ENCODE results near the gene BTBD2. TPM values are rescaled to one million over a fixed set of nuclear protein-coding genes. Genes with fewer than 3 reads are reported as not detected.

The BTBD2 gene
- polyA plus RNA-seq (2012; ENCODE audit: missing spikeins): 29.0 TPM

DNA sequence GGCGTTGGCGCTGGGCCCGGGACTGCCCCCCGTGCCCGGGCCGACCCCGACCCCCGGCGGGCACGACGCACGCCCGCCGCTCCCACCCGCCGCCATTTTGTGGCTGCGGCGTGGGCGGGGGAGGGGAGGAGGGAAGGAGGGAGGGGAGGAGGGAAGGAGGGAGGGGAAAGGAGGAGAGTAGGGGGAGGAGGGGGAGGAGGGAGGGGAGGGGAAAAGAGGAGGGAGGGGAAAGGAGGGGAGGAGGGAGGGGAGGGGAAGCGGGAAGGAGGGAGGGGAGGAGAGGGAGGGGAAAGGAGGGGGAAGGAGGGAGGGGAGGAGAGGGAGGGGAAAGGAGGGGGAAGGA lies at the start of gene BTBD2:
Gene BTBD2 (minus strand): TSS at position 107 of the 343 bp plus-strand sequence. CDS start 11 bp downstream, at position 96.
- no peak for TF ChIP-seq TAF1 (IDR thresholded peaks at IDR 0.05; ENCODE audit: borderline replicate concordance, low read depth, low read length)
- TF ChIP-seq POLR2AphosphoS5 (IDR thresholded peaks at IDR 0.05; ENCODE audit: low read depth, low read length): no peak
- TF ChIP-seq POLR2A (IDR thresholded peaks at IDR 0.05; ENCODE audit: low read depth, low read length): no peak
- FAIRE-seq (peak; percentile 17), DNase-seq (ENCODE audit: insufficient read length) (no peak)

DNA sequence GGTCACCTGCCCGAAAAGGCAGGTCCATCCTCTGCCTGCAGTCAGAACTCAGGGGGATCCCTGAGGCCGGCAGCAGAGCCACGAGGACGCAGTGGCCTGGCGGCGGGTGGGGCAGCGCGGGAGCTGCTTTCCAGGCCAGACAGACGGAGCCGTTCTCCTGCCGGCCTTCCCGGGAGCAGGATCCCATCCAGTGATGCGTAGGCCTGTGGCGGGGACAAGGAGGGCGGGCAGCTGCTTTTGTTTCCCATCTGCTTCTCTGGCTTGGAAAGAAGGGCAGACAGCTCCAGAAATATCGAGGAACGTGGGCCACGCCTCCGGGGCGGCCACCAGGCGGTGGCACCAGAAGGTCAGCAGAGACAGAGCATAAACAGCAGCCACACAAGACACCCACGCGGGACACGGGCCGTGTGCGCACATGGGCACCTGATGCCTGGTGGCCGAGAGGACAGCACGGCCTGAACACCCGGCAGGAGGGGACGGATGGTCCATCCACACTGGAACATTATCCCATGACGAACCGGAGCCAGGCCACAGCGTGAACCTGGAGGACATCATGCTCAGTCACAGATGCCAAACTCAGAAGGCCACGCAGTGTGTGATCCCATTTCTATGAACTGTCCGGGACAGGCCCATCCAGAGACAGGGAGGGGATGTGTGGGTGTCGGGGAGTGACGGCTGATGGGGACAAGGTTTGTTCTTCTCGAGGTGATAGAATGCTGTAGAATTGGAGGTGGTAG lies 49.4 kb upstream of the BTBD2 start:
- TF ChIP-seq POLR2AphosphoS5 (IDR thresholded peaks at IDR 0.05; ENCODE audit: low read depth, low read length) (no peak), TAF1 (IDR thresholded peaks at IDR 0.05; ENCODE audit: borderline replicate concordance, low read depth, low read length) (no peak), POLR2A (IDR thresholded peaks at IDR 0.05; ENCODE audit: low read depth, low read length) (no peak)
- FAIRE-seq: no peak
- DNase-seq (ENCODE audit: insufficient read length): no peak

- no peak for TF ChIP-seq TAF1 (IDR thresholded peaks at IDR 0.05; ENCODE audit: borderline replicate concordance, low read depth, low read length)
- TF ChIP-seq POLR2A (IDR thresholded peaks at IDR 0.05; ENCODE audit: low read depth, low read length): no peak
- no peak for TF ChIP-seq POLR2AphosphoS5 (IDR thresholded peaks at IDR 0.05; ENCODE audit: low read depth, low read length)
- DNase-seq (ENCODE audit: insufficient read length) (no peak), FAIRE-seq (no peak)
Measured at GRCh38 chr19:2064395-2064787, 48.9 kb upstream of the BTBD2 start.

GRCh38 chr19:2063824-2064223 lies 48.3 kb upstream of the BTBD2 start:
- FAIRE-seq: peak; percentile 71
- TF ChIP-seq POLR2AphosphoS5 (IDR thresholded peaks at IDR 0.05; ENCODE audit: low read depth, low read length) (no peak), POLR2A (IDR thresholded peaks at IDR 0.05; ENCODE audit: low read depth, low read length) (no peak), TAF1 (IDR thresholded peaks at IDR 0.05; ENCODE audit: borderline replicate concordance, low read depth, low read length) (no peak)
- no peak for DNase-seq (ENCODE audit: insufficient read length)

- TF ChIP-seq POLR2A (IDR thresholded peaks at IDR 0.05; ENCODE audit: low read depth, low read length) (no peak), POLR2AphosphoS5 (IDR thresholded peaks at IDR 0.05; ENCODE audit: low read depth, low read length) (no peak), TAF1 (IDR thresholded peaks at IDR 0.05; ENCODE audit: borderline replicate concordance, low read depth, low read length) (no peak)
- FAIRE-seq (no peak), DNase-seq (ENCODE audit: insufficient read length) (no peak)
Measured at GRCh38 chr19:2062770-2063169, 47.3 kb upstream of the BTBD2 start.

- DNase-seq (ENCODE audit: insufficient read length): no peak
- TF ChIP-seq POLR2AphosphoS5 (IDR thresholded peaks at IDR 0.05; ENCODE audit: low read depth, low read length) (no peak), TAF1 (IDR thresholded peaks at IDR 0.05; ENCODE audit: borderline replicate concordance, low read depth, low read length) (no peak), POLR2A (IDR thresholded peaks at IDR 0.05; ENCODE audit: low read depth, low read length) (no peak)
- FAIRE-seq: peak; percentile 44
Measured at GRCh38 chr19:2062389-2062729, 46.8 kb upstream of the BTBD2 start.

DNA sequence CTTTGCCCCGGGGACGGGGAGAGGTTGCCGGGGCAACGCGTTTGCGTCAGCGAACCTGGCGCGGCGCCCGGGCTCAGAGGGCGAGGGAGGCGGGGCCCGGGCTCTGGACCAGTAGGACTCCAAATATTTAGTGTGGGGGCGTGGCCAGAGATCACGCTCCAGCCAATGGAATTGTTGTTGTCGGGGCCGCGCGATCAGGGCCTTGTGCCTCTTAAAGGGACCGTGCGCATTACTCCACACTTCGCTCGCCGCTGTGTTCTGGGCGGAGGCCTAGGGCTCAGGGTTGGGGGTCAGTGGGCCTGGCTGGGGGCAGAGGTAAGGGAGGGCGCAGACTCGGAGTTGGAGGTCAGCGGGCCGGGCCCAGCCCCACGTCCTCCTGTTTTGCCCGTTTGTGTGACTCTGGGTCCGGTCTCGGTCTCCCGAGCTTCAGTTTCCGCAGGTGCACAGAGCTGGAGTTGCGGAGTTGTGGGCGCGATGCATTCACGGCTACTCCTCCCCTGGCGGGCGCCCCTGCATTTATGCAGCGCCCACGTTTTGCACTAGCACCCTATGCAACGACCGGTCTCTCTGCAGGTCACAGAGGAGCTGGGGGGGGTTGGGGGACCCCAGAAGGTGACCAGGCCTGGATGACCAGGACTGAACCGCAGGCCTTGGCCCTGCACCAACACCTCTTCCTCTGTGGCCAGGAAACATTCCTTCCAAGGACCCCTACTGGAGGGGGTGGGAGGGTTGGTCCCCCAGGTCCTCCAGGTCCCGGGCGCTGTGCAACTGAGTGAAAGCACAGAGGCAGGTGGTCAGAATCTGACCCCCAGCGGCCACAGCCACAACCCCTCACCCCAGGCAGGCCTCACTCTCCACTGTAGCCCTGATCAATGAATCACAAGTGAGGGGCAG lies 46.2 kb upstream of the BTBD2 start:
- no peak for TF ChIP-seq POLR2AphosphoS5 (IDR thresholded peaks at IDR 0.05; ENCODE audit: low read depth, low read length)
- peak; percentile 71; the same call in 1 of the 2 replicates for TF ChIP-seq POLR2A (IDR thresholded peaks at IDR 0.05; ENCODE audit: low read depth, low read length)
- TF ChIP-seq TAF1 (IDR thresholded peaks at IDR 0.05; ENCODE audit: borderline replicate concordance, low read depth, low read length): 0 out of 2 replicates have a peak, but pooled peaks have one; percentile 41
- peak; percentile 99 for FAIRE-seq
- DNase-seq (ENCODE audit: insufficient read length): peak; percentile 98

DNA sequence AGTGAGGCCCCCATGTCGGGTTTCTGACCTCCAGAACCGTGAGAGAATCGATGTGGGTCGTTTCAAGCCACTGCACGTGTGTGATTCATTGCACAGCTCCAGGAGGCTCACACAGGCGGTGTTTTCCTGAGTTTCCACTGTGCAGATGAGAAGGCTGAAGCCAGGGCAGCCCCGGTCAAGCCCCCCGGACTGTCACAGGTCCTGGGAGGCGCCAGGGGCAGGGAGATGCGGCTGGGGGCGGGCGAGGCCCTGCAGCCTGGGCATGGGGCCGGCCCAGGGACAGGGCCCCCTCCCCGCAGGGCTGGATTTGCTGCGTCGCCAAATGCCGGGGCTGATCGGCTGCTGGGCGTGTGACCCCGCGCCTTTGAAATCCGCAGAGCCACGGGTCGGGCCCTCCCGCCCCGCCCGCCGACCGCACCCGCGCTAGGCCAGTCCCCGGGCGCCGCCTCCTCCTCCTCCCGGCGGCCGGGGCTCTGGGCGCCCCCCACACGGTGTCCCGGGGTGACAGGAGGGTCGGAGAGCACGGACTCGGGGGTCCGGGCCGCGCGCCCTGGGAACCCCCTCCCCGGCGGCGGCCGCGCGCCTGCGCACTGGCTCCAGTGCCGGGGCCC lies 45.5 kb upstream of the BTBD2 start:
- FAIRE-seq: no peak
- DNase-seq (ENCODE audit: insufficient read length): no peak
- no peak; the same call in 1 of the 2 replicates for TF ChIP-seq POLR2A (IDR thresholded peaks at IDR 0.05; ENCODE audit: low read depth, low read length)
- no peak for TF ChIP-seq TAF1 (IDR thresholded peaks at IDR 0.05; ENCODE audit: borderline replicate concordance, low read depth, low read length)
- no peak for TF ChIP-seq POLR2AphosphoS5 (IDR thresholded peaks at IDR 0.05; ENCODE audit: low read depth, low read length)

- TF ChIP-seq TAF1 (IDR thresholded peaks at IDR 0.05; ENCODE audit: borderline replicate concordance, low read depth, low read length) (no peak), POLR2A (IDR thresholded peaks at IDR 0.05; ENCODE audit: low read depth, low read length) (no peak), POLR2AphosphoS5 (IDR thresholded peaks at IDR 0.05; ENCODE audit: low read depth, low read length) (no peak)
- no peak for FAIRE-seq
- DNase-seq (ENCODE audit: insufficient read length): no peak
Measured at GRCh38 chr19:2059422-2060201, 44.1 kb upstream of the BTBD2 start.

GRCh38 chr19:2058570-2059421 lies 43.3 kb upstream of the BTBD2 start:
- TF ChIP-seq POLR2A (IDR thresholded peaks at IDR 0.05; ENCODE audit: low read depth, low read length) (no peak), POLR2AphosphoS5 (IDR thresholded peaks at IDR 0.05; ENCODE audit: low read depth, low read length) (no peak), TAF1 (IDR thresholded peaks at IDR 0.05; ENCODE audit: borderline replicate concordance, low read depth, low read length) (no peak)
- FAIRE-seq (no peak), DNase-seq (ENCODE audit: insufficient read length) (no peak)
